Adrenal gland (tissue), 12 donors: Measurements from ENCODE around the gene PLAAT4. TPM values are rescaled to one million over a fixed set of nuclear protein-coding genes. Genes with fewer than 3 reads are reported as not detected.
"Not testable (repeated sequence)": the region's sequence is repeated elsewhere in the genome, so short reads cannot be mapped to it uniquely, and the experiment has no call there.

Experiments
- DNase-seq, 7 donors: peaks; one replicate each; pipeline ENCODE4 v3.0.0-alpha.2; 2019 to 2020
- H3K27ac ChIP-seq, 5 donors: fragments of 200-600 bp; sonication (generic) in 4 of 5; 1 replicate in 3 of 5; 2 replicates in 2 of 5; pipeline versions ENCODE4 v1.5.1 to v1.8.0; 2016 to 2020; ENCODE audit warnings: mild to moderate bottlenecking in 1 of 5
- H3K27me3 ChIP-seq: fragments of 200-600 bp; 2 replicates; pipeline ENCODE4 v1.8.0; 2021
- H3K36me3 ChIP-seq, 2 donors: fragments of 200-600 bp; replicated peaks in 1 of 2; 1 replicate in 1 of 2; 2 replicates in 1 of 2; pipeline versions ENCODE4 v1.5.1 to v1.8.0; 2018 to 2022
- H3K4me1 ChIP-seq, 2 donors: fragments of 200-600 bp; replicated peaks in 1 of 2; 1 replicate in 1 of 2; 2 replicates in 1 of 2; pipeline versions ENCODE4 v1.5.1 to v1.8.0; 2018 to 2021
- H3K4me3 ChIP-seq, 4 donors: fragments of 200-600 bp; sonication (generic) in 3 of 4; one replicate each; pipeline ENCODE4 v1.5.1; 2016 to 2018
- H3K9me3 ChIP-seq, 3 donors: fragments of 200-600 bp; sonication (generic) in 1 of 3; replicated peaks in 1 of 3; 1 replicate in 2 of 3; 2 replicates in 1 of 3; pipeline versions ENCODE4 v1.5.1 to v1.8.0; 2016 to 2021
- POLR2A ChIP-seq, 2 donors: fragments of 450-650 bp; IDR thresholded peaks; one replicate each; pipeline ENCODE4 v1.6.1; 2017; ENCODE audit warnings: antibody characterized with exemption in 2 of 2, mild to moderate bottlenecking in 2 of 2, moderate library complexity in 1 of 2
- WGBS, 4 donors: extraction: QIAGEN DNeasy Blood & Tissue Kit in 2 of 4; methylation state at CpG; one replicate each; pipeline versions ENCODE4 v1.1.5 to v1.1.7; 2013 to 2017; 5-methylcytosine and 5-hydroxymethylcytosine counted together
- intact Hi-C, 2 donors: fragments of 100-400 bp; cut with DNase I; formaldehyde crosslinking; loops; one replicate each; pipeline versions ENCODE4 v1.14.1 to v1.15.0; 2022 to 2023
- polyA plus RNA-seq, 3 donors: library from polyadenylated mRNA; stranded (reverse); fragments of 200-250 nt in 2 of 3; fragments of 350-450 nt in 1 of 3; fragmentation: Illumina TruSeq in 1 of 3; extraction: RNeasy Lipid Tissue Mini Kit (QIAGEN cat#74804) in 1 of 3; gene quantifications; one replicate each; pipeline ENCODE4 v1.2.3, GENCODE V29; 2013 to 2014
- total RNA-seq, 9 donors: library from RNA; depleted of rRNA in 4 of 9; stranded (reverse); fragments of >200 nt in 4 of 9; fragments of 120-200 nt in 1 of 9; fragmentation: NEBNext Ultra II Directional in 1 of 9; extraction: Animal tissue kit (Norgen Biotek cat#: 25700) in 1 of 9; gene quantifications; one replicate each; pipeline versions ENCODE4 v1.1.0 to v1.2.4, GENCODE V29; 2013 to 2023
- TF ChIP-seq, protein P1 (sequence below), 6 experiments: fragments of 450-650 bp in 4 of 6; fragments of 200-600 bp in 2 of 6; sonication (generic) in 1 of 6; IDR thresholded peaks; 1 replicate in 5 of 6; 2 replicates in 1 of 6; pipeline versions ENCODE4 v1.5.1 to v1.8.0; 2016 to 2021; ENCODE audit warnings: antibody characterized with exemption in 6 of 6, mild to moderate bottlenecking in 2 of 6, moderate library complexity in 1 of 6
- donor health status: healthy with polysubstance abuse.
- donor health status: Bipolar disorder and iron deficiency.
- donor health status: DM: yes; HTN: yes; CAD: no.
- donor health status: DM: no; HTN: no; CAD: no.
- donor health status: DM: no; HTN: no; CAD: no.
- donor health status: DM: yes; HTN: yes; CAD: no.

Gene PLAAT4
- total and polyA plus RNA-seq, 12 donors, result 3.7 to 49.5 (median 27.1) TPM

DNA sequence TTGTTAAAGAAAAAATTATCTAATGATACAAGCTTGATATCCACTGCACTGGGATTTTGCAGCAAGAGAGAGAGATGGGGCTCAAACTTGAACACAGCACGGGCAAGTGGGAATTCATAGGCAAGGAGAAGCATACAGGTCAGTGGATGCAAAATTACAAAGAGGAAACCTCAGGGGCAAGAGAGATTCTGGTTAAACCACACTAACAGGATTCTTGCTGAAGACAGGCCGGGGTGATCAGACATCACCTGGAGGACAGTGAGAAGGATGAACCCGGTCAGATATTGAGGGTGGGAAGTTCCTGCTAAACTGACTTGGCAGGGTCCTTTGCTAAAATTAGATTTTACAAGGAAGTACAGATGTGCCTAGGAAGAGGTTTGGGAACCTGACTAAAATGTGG lies 2.5 kb upstream of the PLAAT4 start:
- intact Hi-C loops, result no loop called here
- H3K4me1 ChIP-seq, result peaks cover 0 to 30% of the 10 kb centered on the region in 2 donors
- H3K4me3 ChIP-seq, result no peak overlapping the region
- no peaks in the 10 kb centered on the region for H3K36me3 ChIP-seq
- WGBS, 4 donors, result 71 to 81% (median 80%) methylated on average over 3 of the region's 3 CpGs
- H3K27me3 ChIP-seq, result no peaks in the 10 kb centered on the region
- DNase-seq, result no peak
- TF ChIP-seq POLR2A (IDR thresholded peaks at IDR 0.05), result no peak
- TF ChIP-seq, protein P1, sequence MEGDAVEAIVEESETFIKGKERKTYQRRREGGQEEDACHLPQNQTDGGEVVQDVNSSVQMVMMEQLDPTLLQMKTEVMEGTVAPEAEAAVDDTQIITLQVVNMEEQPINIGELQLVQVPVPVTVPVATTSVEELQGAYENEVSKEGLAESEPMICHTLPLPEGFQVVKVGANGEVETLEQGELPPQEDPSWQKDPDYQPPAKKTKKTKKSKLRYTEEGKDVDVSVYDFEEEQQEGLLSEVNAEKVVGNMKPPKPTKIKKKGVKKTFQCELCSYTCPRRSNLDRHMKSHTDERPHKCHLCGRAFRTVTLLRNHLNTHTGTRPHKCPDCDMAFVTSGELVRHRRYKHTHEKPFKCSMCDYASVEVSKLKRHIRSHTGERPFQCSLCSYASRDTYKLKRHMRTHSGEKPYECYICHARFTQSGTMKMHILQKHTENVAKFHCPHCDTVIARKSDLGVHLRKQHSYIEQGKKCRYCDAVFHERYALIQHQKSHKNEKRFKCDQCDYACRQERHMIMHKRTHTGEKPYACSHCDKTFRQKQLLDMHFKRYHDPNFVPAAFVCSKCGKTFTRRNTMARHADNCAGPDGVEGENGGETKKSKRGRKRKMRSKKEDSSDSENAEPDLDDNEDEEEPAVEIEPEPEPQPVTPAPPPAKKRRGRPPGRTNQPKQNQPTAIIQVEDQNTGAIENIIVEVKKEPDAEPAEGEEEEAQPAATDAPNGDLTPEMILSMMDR (IDR thresholded peaks at IDR 0.05), result no peak
- no peaks in the 10 kb centered on the region for H3K9me3 ChIP-seq
- no peak overlapping the region for H3K27ac ChIP-seq

DNA sequence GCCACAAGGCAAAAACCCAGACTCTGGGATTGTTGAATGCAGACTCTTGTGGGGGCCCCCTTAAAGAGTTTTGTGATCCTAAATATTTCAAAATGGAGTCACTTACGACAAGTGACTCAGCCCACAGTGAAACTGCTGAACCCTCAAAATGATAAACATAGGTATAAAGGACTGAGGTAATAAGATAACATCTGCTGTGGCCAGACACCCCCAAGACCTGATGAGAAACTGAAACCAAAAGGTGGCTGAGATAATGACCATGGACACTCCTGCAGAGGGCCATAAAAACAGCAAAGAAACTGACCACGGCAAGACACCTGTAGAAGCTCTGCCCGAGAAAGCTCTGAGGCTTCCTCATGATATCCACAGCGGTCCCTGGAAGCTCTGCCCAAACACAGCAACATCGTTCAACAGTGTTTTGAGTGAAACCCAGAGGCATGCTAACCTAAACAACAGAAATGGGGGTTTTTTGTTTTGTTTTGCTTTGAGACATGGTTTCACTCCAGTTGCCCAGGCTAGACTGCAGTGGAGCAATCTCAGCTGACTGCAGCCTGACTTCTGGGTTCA lies 1.6 kb upstream of the PLAAT4 start:
- WGBS, 4 donors, result 93 to 94% (median 94%) methylated on average over 5 of the region's 5 CpGs
- DNase-seq, result no peak
- intact Hi-C loops, result no loop called here
- H3K9me3 ChIP-seq, result no peaks in the 10 kb centered on the region
- no peak overlapping the region for H3K27ac ChIP-seq
- TF ChIP-seq, protein P1 (IDR thresholded peaks at IDR 0.05), result no peak
- TF ChIP-seq POLR2A (IDR thresholded peaks at IDR 0.05), result no peak
- H3K36me3 ChIP-seq, result no peaks in the 10 kb centered on the region
- no peaks in the 10 kb centered on the region for H3K27me3 ChIP-seq
- no peak overlapping the region for H3K4me3 ChIP-seq
- H3K4me1 ChIP-seq, result peaks cover 0 to 30% of the 10 kb centered on the region in 2 donors

DNA sequence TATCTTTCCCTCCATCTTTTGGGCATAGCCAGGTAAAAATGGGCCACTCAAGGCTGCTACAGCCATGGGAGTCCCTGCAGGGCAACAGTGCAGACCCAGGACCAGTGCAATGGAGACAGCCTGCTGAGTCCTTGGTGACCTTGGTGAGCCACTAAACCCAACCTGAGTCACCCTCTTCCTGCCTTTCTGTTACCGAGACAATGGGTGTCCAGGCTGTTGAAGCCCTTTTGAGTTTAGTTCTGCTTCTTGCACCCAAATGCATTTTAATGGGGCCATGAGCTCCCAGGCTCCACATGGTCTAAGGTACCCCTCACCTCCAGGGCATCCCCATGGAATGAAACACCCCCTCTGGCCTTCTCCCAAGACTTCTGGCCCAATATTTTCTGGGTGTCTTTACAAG lies 874 bp upstream of the PLAAT4 start:
- Histone ChIP-seq H3K4me1 (peaks cover 0 to 30% of the 10 kb centered on the region in 2 donors), H3K36me3 (no peaks in the 10 kb centered on the region), H3K27me3 (no peaks in the 10 kb centered on the region), H3K9me3 (no peaks in the 10 kb centered on the region), H3K4me3 (no peak overlapping the region), H3K27ac (peak overlapping the region in 1 of 5 donors; percentile 17)
- 50 to 100% (median 58%) methylated on average over 1 of the region's 1 CpG for WGBS, 4 donors
- DNase-seq, result no peak
- TF ChIP-seq, protein P1 (IDR thresholded peaks at IDR 0.05), result no peak
- no peak for TF ChIP-seq POLR2A (IDR thresholded peaks at IDR 0.05)
- intact Hi-C loops, result no loop called here

DNA sequence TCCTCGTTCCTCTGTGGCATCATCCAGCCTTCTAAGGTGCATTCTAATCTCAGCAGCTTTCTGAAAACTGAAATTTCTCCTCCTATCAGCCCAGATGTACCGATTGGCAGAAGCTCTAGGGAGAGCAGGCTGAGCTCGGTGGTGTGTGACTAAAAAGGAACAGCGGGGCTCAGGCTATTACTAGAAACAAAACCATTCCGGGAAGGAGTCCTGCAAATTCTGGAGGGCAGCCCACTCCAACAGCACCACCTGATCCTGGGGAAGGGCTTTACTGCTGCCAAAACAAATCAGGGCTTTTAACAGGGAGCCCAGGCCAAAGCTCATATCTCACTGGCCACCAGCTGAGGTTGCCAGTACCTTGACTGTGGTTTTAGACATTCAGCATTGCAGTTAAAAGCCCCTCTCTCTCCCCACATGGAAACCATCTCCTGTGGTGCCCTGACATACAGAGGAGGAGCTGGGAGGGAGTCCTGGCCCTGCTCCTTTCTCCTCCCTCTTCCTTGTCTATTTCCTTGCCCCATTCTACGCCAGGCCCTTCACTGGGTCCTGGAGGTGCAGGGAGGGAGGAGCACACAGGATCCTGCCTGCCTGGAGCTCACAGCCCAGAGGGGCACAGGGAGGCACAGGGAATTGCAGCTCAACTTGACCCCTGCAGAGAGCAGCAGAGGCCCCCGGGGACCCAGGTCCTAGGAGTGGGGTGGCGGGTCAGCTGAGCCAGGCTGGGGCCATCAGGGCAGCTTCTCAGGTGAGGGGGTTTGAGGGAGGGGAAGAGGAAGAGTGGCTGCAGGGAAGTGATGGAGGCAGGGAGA lies 889 bp downstream of the PLAAT4 start:
- Histone ChIP-seq H3K27ac (peak overlapping the region in 4 of 5 donors; percentile 21 to 84 (median 66)), H3K27me3 (no peaks in the 10 kb centered on the region), H3K4me1 (peaks cover 0 to 30% of the 10 kb centered on the region in 2 donors), H3K36me3 (no peaks in the 10 kb centered on the region), H3K9me3 (no peaks in the 10 kb centered on the region), H3K4me3 (peak overlapping the region in 2 of 4 donors; percentile 12 to 52)
- WGBS, 4 donors, result 37 to 54% (median 51%) methylated on average over 7 to 8 of the region's 8 CpGs
- no peak for TF ChIP-seq POLR2A (IDR thresholded peaks at IDR 0.05)
- TF ChIP-seq, protein P1 (IDR thresholded peaks at IDR 0.05), result no peak
- DNase-seq, result peak in 6 of 7 donors; percentile 48 to 81 (median 66)
- intact Hi-C loops, result no loop called here

DNA sequence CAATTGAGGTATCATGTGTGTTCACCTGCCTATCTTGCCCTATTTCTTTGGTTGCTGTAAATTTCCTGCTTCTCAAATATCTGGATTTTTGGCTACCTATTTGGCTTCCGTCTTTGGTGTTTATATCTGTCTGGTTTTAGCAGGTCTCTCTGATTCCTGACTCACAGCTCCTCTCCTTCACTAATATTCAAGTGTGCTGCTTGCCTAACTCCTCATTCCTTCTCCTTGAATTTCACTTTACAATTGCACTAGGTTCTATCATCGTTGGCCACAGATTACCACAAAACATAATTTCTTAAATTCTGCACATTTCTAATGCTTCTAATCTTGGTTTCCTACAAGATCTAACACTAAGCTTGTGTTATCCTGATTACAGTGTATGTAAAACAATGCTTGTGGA lies 5.9 kb downstream of the PLAAT4 start:
- H3K4me1 ChIP-seq, H3K4me3 ChIP-seq, H3K27me3 ChIP-seq, H3K36me3 ChIP-seq, H3K27ac ChIP-seq, DNase-seq, intact Hi-C loops, H3K9me3 ChIP-seq: not testable (repeated sequence)
- WGBS, 4 donors, result 63 to 80% (median 73%) methylated on average over 2 of the region's 2 CpGs
